Measurements from ENCODE around the gene KCNC4. TPM values are rescaled to one million over a fixed set of nuclear protein-coding genes. Genes with fewer than 3 reads are reported as not detected.

The KCNC4 gene
- total RNA-seq, result 19.5 and 20.0 TPM in 2 replicates

GRCh38 chr1:110209715-110210603 lies at the start of gene KCNC4:
TSS of gene KCNC4 (plus strand) at chr1:110210314. CDS start at chr1:110211500, 1,186 bp downstream.
- H3K36me3 Mint-ChIP-seq (ENCODE audit: low read depth), result peaks cover 10% of the 10 kb centered on the region
- DNase-seq, result peak; percentile 97
- H3K4me3 Mint-ChIP-seq, result peak within 1 kb of the TSS; percentile 94
- H3K27me3 Mint-ChIP-seq, result peaks cover 7% of the 10 kb centered on the region
- H3K9me3 Mint-ChIP-seq, result no peaks in the 10 kb centered on the region
- peaks cover 42% of the 10 kb centered on the region for H3K4me1 Mint-ChIP-seq
- H3K27ac Mint-ChIP-seq, result peak within 1 kb of the TSS; percentile 94
- intact Hi-C loops (cut with micrococcal nuclease), result loop anchor here (1.0 kb wide), 3 partner anchors 26 to 197 kb away; partner anchors contain the start of genes LAMTOR5 and STRIP1

GRCh38 chr1:110160538-110161100 lies 49.5 kb upstream of the KCNC4 start:
- Mint-ChIP-seq H3K4me3 (no peak overlapping the region), H3K27me3 (peaks cover 10% of the 10 kb centered on the region), H3K9me3 (no peaks in the 10 kb centered on the region), H3K27ac (no peak overlapping the region), H3K36me3 (ENCODE audit: low read depth) (no peaks in the 10 kb centered on the region), H3K4me1 (no peaks in the 10 kb centered on the region)
- intact Hi-C loops (cut with micrococcal nuclease), result no loop called here
- DNase-seq, result no peak

DNA sequence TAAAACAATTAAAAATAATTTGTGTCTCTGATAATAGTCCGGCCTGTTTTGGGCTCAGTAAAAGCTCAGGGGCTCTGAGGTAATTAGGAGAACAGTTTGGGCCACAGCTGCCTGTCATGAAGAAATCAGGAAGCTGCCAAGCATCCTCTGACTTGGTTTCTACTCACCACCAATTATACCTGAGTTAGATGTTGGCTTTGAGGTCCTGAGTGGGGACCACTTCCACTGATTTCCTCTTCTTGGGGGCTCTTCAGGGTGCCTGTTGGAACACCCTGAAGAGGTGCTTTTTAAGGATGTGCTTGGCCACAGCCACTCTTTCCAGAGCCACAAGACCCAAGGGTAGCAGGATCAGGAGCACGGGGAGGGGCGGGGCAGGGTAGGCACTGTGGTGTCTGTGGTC lies 48.9 kb upstream of the KCNC4 start:
- Mint-ChIP-seq H3K27me3 (peaks cover 9% of the 10 kb centered on the region), H3K36me3 (ENCODE audit: low read depth) (no peaks in the 10 kb centered on the region), H3K27ac (no peak overlapping the region), H3K4me3 (no peak overlapping the region), H3K4me1 (no peaks in the 10 kb centered on the region), H3K9me3 (no peaks in the 10 kb centered on the region)
- DNase-seq, result no peak
- intact Hi-C loops (cut with micrococcal nuclease), result no loop called here

DNA sequence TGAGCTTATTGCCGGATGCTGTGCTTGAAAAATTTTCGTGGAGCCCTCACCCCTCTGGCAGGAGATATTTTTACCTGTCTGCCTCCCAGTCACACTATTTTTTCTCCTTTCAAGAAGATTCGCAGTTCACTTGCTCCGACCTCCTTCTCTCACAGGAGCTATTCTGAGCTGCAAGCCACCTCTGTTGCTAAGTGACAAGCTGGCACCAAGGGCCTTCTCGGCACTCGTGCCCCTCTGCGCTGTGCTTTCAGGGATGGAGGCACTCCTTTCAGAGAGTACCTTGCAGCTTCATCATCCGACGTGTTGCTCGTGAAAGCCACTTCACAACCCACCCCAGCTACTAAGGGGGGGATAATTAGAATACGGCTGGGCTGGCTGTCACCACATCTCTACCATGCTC lies 48.3 kb upstream of the KCNC4 start:
- H3K4me1 Mint-ChIP-seq, result no peaks in the 10 kb centered on the region
- no peak for DNase-seq
- intact Hi-C loops (cut with micrococcal nuclease), result no loop called here
- no peak overlapping the region for H3K4me3 Mint-ChIP-seq
- no peak overlapping the region for H3K27ac Mint-ChIP-seq
- no peaks in the 10 kb centered on the region for H3K9me3 Mint-ChIP-seq
- H3K36me3 Mint-ChIP-seq (ENCODE audit: low read depth), result no peaks in the 10 kb centered on the region
- peaks cover 4% of the 10 kb centered on the region for H3K27me3 Mint-ChIP-seq

GRCh38 chr1:110163591-110163990 lies 46.5 kb upstream of the KCNC4 start:
- H3K9me3 Mint-ChIP-seq, result no peaks in the 10 kb centered on the region
- H3K27me3 Mint-ChIP-seq, result no peaks in the 10 kb centered on the region
- no peak overlapping the region for H3K4me3 Mint-ChIP-seq
- no peaks in the 10 kb centered on the region for H3K36me3 Mint-ChIP-seq (ENCODE audit: low read depth)
- intact Hi-C loops (cut with micrococcal nuclease), result no loop called here
- no peak for DNase-seq
- H3K4me1 Mint-ChIP-seq, result no peaks in the 10 kb centered on the region
- no peak overlapping the region for H3K27ac Mint-ChIP-seq

DNA sequence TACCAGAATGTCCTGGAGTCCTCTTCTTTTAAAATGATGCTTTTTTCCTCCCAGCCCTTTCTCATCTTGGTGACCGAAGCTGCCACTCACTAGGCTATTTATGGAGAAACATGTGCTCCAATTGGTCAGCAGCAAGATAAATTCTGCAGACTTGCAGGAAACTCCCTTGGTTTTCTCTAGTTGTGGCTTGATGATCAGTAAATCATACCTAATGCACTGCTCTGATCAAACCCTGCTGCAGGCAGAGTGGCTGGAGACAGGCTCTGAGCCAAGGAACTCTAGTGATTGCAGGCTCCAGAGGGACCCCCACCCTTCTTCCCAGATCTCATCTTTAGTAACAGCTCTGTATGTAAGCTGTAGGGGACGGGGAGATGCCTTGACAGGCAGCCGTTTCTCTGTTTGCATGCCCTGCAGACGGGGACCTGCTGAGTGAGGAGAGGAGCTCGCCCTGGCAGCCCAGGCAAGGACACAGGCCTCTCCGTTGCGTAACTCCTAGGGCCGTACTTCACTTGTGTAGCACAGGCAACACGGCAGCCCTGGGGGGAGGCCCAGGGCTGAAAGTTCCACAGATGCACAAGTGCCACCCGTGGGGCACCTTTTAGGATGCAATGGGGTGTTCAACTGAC lies 45.3 kb upstream of the KCNC4 start:
- H3K36me3 Mint-ChIP-seq (ENCODE audit: low read depth), result no peaks in the 10 kb centered on the region
- H3K4me3 Mint-ChIP-seq, result no peak overlapping the region
- no peaks in the 10 kb centered on the region for H3K27me3 Mint-ChIP-seq
- DNase-seq, result no peak
- H3K27ac Mint-ChIP-seq, result no peak overlapping the region
- intact Hi-C loops (cut with micrococcal nuclease), result no loop called here
- H3K4me1 Mint-ChIP-seq, result no peaks in the 10 kb centered on the region
- no peaks in the 10 kb centered on the region for H3K9me3 Mint-ChIP-seq

GRCh38 chr1:110165761-110166231 lies 44.3 kb upstream of the KCNC4 start:
- Mint-ChIP-seq H3K27me3 (no peaks in the 10 kb centered on the region), H3K9me3 (no peaks in the 10 kb centered on the region), H3K4me1 (no peaks in the 10 kb centered on the region), H3K4me3 (no peak overlapping the region), H3K27ac (no peak overlapping the region), H3K36me3 (ENCODE audit: low read depth) (no peaks in the 10 kb centered on the region)
- DNase-seq, result no peak
- intact Hi-C loops (cut with micrococcal nuclease), result no loop called here

- Mint-ChIP-seq H3K36me3 (ENCODE audit: low read depth) (no peaks in the 10 kb centered on the region), H3K4me1 (no peaks in the 10 kb centered on the region), H3K27me3 (no peaks in the 10 kb centered on the region), H3K27ac (no peak overlapping the region), H3K9me3 (no peaks in the 10 kb centered on the region), H3K4me3 (no peak overlapping the region)
- DNase-seq, result no peak
- intact Hi-C loops (cut with micrococcal nuclease), result no loop called here
Measured at GRCh38 chr1:110166861-110167260, 43.3 kb upstream of the KCNC4 start.

DNA sequence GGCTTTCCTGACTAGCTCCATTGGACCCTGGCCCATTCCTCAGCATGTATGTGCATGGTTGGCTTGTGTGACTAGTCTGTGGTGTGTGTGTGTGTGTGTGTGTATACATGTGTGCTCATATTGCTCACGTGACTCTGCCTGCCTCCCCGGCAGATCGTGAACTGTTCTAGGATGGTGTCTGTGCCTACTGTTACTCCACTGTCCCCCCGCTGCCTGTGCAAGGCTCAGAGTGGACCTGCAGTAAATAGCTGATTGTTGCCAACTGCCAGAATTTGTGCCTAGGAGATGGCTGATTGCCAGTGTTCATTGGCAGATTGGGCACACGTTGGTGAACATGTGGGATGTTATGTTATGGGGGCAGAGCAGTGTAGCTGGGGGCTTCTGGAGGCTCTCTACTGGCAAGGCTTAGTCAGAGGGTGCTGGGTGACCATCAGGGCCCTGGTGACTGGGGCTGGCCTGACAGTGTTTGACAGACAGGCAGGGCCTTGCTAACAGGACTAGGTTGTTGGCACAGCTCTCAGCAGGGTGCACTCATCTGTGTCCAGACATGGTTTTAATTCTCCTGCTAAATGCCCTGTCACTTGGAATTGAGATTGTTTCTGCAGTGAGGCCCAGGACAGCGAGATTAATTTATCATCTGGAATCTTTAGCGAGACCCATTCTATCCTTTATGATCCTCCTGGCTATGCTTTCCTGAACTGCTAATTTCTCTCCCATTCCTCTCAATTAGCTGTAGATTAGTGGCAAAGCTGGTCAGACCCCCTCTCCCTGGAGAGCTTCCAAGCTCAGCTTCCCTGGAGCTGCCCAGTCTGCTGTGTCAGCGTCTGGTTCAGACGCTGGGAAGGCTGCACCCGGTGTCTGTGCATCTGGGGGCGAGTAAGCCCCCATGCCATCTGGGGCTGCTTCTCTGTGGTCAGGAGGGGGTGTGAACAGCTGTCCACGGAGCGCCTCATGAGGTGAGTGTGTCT lies 39.1 kb upstream of the KCNC4 start:
- H3K27ac Mint-ChIP-seq, result no peak overlapping the region

GRCh38 chr1:110172001-110172400 lies 38.1 kb upstream of the KCNC4 start:
- Mint-ChIP-seq H3K9me3 (no peaks in the 10 kb centered on the region), H3K4me1 (no peaks in the 10 kb centered on the region), H3K27me3 (no peaks in the 10 kb centered on the region), H3K27ac (no peak overlapping the region), H3K4me3 (no peak overlapping the region), H3K36me3 (ENCODE audit: low read depth) (no peaks in the 10 kb centered on the region)
- intact Hi-C loops (cut with micrococcal nuclease), result no loop called here
- no peak for DNase-seq

More for the DNA sequence above, 39.1 kb upstream of the KCNC4 start:
- Mint-ChIP-seq H3K4me1 (no peaks in the 10 kb centered on the region), H3K27me3 (no peaks in the 10 kb centered on the region), H3K9me3 (no peaks in the 10 kb centered on the region), H3K36me3 (ENCODE audit: low read depth) (no peaks in the 10 kb centered on the region), H3K4me3 (no peak overlapping the region)
- no peak for DNase-seq
- intact Hi-C loops (cut with micrococcal nuclease), result no loop called here

DNA sequence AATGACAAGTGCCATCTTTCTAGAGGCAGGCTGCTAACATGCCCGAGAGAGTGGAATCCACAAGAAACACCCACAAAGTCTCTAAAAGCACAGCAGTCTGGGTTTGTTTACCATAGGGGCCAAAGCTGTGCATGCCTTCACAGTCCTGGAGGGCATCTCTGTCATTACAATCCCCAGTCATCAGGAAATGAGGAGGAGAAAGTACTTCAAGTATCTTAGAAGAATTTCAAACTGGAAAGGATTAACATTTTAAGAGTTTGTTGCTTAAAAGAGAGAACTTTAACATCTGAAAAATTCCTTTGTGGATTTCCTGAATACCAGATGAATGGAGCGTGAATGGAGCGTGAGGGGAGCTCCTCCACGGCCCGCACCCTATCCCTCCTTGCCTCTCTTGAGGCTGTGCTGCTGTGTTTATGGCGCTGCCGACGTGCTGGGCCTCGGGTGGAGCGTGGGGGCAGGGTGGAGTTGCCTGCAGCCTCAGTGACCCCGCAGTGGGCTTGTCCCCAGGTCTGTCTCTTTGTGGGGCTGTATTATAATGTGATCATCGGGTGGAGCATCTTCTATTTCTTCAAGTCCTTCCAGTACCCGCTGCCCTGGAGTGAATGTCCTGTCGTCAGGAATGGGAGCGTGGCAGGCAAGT lies 36.5 kb upstream of the KCNC4 start:
- H3K4me3 Mint-ChIP-seq, result no peak overlapping the region
- no peaks in the 10 kb centered on the region for H3K4me1 Mint-ChIP-seq

GRCh38 chr1:110174961-110175360 lies 35.2 kb upstream of the KCNC4 start:
- Mint-ChIP-seq H3K4me3 (no peak overlapping the region), H3K27me3 (no peaks in the 10 kb centered on the region), H3K9me3 (no peaks in the 10 kb centered on the region), H3K27ac (no peak overlapping the region), H3K4me1 (no peaks in the 10 kb centered on the region), H3K36me3 (ENCODE audit: low read depth) (no peaks in the 10 kb centered on the region)
- intact Hi-C loops (cut with micrococcal nuclease), result no loop called here
- no peak for DNase-seq

More for the DNA sequence above, 36.5 kb upstream of the KCNC4 start:
- Mint-ChIP-seq H3K27ac (no peak overlapping the region), H3K9me3 (no peaks in the 10 kb centered on the region), H3K36me3 (ENCODE audit: low read depth) (no peaks in the 10 kb centered on the region), H3K27me3 (no peaks in the 10 kb centered on the region)
- no peak for DNase-seq
- intact Hi-C loops (cut with micrococcal nuclease), result no loop called here
